LNCaP clone FGC (cell line): Measurements from ENCODE around the gene LDLRAD1.

ENCODE experiments used
- DNase-seq: peaks from one replicate; pipeline ENCODE4 v3.0.0-alpha.2; 2011; ENCODE audit warnings: low read depth
- H3K4me3 ChIP-seq: 2 replicates; pipeline ENCODE4 v1.5.1; 2011; ENCODE audit warnings: mild to moderate bottlenecking, low read depth, low read length, control low read depth
- CTCF ChIP-seq: IDR thresholded peaks from 2 replicates; pipeline ENCODE4 v1.5.1; 2012; ENCODE audit warnings: mild to moderate bottlenecking; ENCODE audit not compliant: control insufficient read depth, insufficient read depth; ENCODE audit errors: extremely low read depth

Gene LDLRAD1

GRCh38 chr1:54014009-54014629, 3.9 kb downstream of the LDLRAD1 start:
- no peak for TF ChIP-seq CTCF
- H3K4me3 ChIP-seq, result no peak overlapping the region
- DNase-seq, result no peak

- H3K4me3 ChIP-seq, result no peak overlapping the region
- DNase-seq, result no peak
- no peak for TF ChIP-seq CTCF
These were observed 4.5 kb downstream of the LDLRAD1 start for GRCh38 chr1:54013393-54014008.

GRCh38 chr1:54012863-54013262, 5.1 kb downstream of the LDLRAD1 start:
- DNase-seq, result no peak
- no peak overlapping the region for H3K4me3 ChIP-seq
- TF ChIP-seq CTCF, result no peak

GRCh38 chr1:54012008-54012325, 6.0 kb downstream of the LDLRAD1 start:
- H3K4me3 ChIP-seq, result no peak overlapping the region
- no peak for DNase-seq
- TF ChIP-seq CTCF, result no peak

GRCh38 chr1:54011316-54012007, 6.5 kb downstream of the LDLRAD1 start:
- H3K4me3 ChIP-seq, result no peak overlapping the region
- DNase-seq, result no peak
- no peak for TF ChIP-seq CTCF

- no peak for DNase-seq
- H3K4me3 ChIP-seq, result no peak overlapping the region
- no peak for TF ChIP-seq CTCF
These were observed 7.4 kb downstream of the LDLRAD1 start for GRCh38 chr1:54010415-54011117.
